NOMO-1 treated with dmso at 0.1 percent for 144 hours (cell line): ENCODE data around the gene YBX3.

Source experiments
- DNase-seq: peaks from one replicate; lab custom pipeline; 2025; ENCODE audit not compliant: unreplicated experiment; lab: John Stamatoyannopoulos, UW

Gene YBX3

GRCh38 chr12:10672231-10672868, 50.8 kb downstream of the YBX3 start:
- no peak for DNase-seq

- DNase-seq: no peak
Measured at GRCh38 chr12:10669533-10669932, 53.6 kb downstream of the YBX3 start.

GRCh38 chr12:10668526-10668925, 54.6 kb downstream of the YBX3 start:
- no peak for DNase-seq

- no peak for DNase-seq
Measured at GRCh38 chr12:10667581-10667980, 55.5 kb downstream of the YBX3 start.

GRCh38 chr12:10664499-10664898, 58.6 kb downstream of the YBX3 start:
- DNase-seq: no peak

- DNase-seq: no peak
Measured at GRCh38 chr12:10663869-10664268, 59.3 kb downstream of the YBX3 start.

- no peak for DNase-seq
Measured at GRCh38 chr12:10661338-10661737, 61.8 kb downstream of the YBX3 start.

GRCh38 chr12:10654003-10654402, 69.1 kb downstream of the YBX3 start:
- DNase-seq: no peak

- DNase-seq: no peak
Measured at GRCh38 chr12:10652192-10652591, 70.9 kb downstream of the YBX3 start.
